GM19239 (cell line): Measurements from ENCODE around the gene SRSF3.

ENCODE experiments used
- DNase-seq: peaks from one replicate; pipeline ENCODE4 v3.0.0; 2011; ENCODE audit warnings: low spot score; ENCODE audit not compliant: insufficient read length
- FAIRE-seq: peaks from 2 replicates; lab custom pipeline; 2011; peaks lifted over from hg19 to GRCh38; lab: Jason Lieb, UNC

Gene SRSF3

DNA sequence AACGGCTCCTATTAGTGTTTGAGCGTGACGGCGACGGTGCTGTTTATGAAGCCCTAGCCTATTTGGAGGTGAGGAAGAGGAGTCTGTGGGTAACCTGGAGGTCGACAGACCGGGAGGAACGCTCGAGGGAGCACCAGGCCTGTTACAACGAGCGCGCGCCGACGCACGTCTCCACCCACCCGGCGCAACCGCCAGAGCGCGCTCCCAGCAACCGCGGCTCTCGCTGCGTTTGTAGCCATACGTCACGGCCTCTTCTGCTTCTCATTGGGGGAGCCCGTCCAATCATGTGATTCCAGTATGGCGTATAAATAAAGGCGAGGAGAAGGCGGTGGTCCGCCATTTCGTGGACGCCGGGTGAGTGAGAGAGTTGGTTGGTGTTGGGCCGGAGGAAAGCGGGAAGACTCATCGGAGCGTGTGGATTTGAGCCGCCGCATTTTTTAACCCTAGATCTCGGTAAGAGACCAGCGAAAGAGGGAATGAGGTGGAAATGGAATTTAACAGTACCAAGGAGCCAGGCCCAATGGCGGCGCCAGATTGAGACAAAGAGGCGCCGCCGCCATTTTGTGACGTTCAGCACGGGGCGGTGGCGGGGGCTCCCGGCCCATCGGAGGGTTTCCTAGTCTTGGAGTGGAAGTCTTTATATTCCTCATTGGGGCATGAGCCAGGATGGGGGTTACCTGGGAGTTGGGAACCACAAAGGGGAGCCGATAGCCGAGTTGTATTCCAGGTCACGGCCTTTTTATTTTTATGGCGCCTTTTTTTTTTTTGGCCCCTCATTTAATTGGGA lies at the start of gene SRSF3:
Gene SRSF3 (plus strand): TSS at position 334 of the 787 bp plus-strand sequence. CDS start 2,401 bp downstream, outside the sequence.
- peak; percentile 94 for FAIRE-seq

DNA sequence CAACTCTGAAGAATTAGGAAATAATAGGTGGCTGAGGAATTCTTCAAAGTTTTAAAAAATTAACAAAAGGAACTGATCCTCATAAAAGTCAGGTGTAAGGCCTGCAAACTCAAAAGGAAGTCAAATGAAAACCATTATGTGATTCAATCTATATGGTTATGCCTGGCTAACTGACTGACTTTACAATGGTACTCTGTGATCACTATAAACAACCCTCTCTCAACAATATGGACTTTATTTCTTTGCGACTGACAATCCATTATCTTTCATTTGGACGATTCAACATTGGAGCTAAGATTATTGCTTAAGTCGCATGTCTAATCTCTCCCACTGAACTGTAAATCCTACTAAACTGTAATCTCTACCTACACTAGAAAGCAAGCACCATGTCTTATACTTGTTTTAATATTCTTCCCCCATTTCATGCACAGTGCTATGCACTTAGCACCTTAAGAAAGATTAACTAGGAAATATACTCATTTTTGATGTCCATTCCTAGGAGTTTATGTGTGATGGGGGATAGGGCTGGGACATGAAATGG lies 48.3 kb upstream of the SRSF3 start:
- DNase-seq (no peak), FAIRE-seq (peak; percentile 51)

More for the DNA sequence above, at the start of gene SRSF3:
- peak; percentile 68 for DNase-seq

DNA sequence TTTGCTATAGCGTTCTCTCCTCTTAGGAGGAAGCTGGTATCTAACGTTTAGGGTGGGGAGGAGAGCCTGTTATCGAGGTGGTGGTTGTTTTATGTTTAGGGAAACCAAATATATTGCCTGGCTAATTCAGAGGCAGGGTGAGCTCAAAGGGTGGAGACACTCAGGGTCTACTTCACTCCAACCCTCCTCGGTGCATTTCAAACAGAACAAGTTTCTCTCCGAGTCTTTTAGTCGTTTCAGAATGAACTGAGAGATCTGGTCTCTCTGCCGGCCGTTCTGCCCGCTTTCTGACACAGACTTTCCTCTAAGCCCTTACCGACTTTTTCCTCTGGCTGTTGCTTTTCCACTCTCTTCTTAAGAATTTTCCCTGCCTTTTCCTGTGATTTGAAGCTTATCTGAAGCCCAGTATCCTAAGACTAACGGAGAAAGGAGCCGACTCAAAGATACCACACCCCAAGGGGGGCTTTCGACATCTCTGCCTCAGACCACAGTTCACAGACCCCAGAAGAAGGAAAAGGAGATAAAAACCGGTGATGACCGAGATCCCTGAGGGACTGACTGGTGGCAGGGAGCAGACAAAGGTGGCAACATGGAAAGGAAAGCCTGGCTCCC lies 47.7 kb upstream of the SRSF3 start:
- DNase-seq: no peak

DNA sequence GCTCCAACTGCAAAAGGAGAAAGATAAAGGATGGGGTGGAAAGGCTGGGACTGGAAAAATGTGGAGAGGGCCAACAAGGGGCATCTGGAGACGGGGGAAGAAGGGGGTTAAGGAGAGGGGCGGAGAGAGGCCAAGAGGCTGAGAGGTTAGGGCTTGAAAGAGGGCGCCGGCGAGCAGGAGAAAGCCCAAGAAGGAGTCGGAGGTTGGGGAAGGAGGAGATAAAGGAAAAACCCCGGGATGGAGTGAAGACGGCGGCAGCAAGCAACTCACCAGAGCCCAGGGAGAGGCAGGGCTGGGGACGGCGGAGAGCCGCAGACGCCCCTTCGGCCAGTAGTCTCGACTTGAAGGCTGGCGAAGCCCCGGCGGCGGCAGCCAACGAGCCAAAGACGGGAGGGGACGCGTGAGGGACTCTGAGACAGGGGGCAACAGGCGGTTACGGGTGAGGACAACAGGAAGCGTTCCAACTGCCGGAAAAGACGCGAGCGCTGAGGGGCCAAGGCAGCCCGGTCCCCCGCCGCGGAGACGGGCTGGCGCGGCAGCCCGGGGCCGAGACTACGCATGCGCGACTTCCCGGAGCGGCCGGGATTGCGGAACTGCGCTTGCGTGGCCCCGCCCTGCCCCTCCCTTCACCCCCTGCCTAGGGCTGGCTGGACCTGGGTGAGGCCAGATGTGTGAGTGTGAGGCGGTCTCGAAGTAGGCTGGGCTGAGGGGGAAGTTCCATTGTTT lies 47.1 kb upstream of the SRSF3 start, which contains the start of gene STK38:
Gene STK38 (minus strand): TSS at position 560 of the 726 bp plus-strand sequence. CDS start 7,277 bp downstream, outside the sequence.
- DNase-seq: peak; percentile 86
- FAIRE-seq: peak; percentile 98

More for the DNA sequence above, 47.7 kb upstream of the SRSF3 start:
- peak; percentile 80 for FAIRE-seq

DNA sequence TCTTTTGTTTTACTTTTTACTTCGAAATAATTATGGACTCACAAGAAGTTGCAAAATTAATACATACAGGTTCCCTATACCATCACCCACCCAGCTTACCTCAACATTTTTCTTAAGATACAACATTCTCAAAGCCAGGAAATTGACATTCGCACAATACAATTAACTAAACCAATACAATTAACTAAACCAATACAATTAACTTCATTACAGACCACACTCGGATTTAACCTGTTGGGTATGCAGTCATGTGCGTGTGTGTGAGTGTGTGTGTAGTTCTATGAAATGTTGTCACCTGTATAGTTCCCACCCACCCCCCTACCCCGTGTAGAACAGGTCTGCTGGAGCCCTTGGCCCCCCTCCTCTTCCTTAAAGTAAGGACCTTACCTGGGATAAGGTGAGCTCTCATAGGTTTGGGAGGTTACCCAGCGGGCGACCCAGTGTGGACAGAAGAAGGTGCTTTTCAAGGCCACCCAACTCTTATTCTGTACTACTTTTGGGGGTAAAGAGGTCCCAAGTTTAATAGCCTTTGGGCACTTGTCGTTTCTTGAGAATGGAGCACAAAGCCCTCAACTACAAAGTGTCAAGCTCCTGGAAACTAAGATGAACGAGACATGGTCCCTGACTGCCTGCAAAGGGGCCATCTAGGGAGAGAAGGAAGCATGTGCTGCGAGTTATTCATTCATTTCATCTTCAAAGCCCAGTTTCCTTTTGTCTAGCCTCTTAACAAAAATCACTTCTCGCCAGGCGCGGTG lies 46.3 kb upstream of the SRSF3 start:
- FAIRE-seq: peak; percentile 11
- no peak for DNase-seq

DNA sequence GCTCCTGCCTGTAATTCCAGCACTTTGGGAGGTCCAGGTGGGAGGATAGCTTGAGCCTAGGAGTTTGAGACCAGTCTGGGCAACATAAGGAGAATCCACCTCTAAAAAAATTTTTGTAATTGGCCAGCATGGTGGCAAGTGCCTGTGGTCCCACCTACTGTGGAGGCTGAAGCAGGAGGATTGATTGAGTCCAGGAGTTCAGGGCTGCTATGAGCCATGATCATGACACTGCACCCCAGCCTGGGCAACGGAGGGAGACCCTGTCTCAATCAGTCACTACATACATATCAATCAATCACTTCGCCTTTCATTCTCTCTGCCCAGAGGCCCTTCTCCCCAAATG lies 45.8 kb upstream of the SRSF3 start:
- FAIRE-seq (no peak), DNase-seq (no peak)

DNA sequence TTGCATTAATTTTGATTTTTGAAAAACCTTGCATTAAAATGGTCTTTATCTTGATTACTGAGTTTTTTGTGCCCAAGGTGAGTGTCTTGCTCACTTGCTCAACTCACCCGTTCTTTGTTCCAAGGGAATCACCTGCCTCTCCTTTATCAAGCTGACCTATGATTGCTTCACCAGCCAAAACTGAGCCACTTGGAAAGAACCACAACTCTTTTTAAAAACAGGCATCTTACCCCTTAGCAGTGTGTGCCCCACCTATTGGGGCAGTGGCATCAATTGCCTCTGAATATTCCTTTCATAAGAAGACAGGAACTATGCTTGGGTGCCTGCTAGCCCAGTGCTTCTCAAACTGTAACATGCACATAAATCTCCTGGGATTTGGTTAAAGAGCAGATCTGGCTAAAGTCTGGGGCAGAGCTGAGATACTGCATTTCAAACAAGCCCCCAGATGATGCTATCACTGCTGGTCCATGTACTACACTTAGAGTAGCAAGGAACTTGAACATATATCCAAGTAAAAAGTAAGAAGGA lies 43.6 kb upstream of the SRSF3 start:
- DNase-seq (no peak), FAIRE-seq (no peak)

DNA sequence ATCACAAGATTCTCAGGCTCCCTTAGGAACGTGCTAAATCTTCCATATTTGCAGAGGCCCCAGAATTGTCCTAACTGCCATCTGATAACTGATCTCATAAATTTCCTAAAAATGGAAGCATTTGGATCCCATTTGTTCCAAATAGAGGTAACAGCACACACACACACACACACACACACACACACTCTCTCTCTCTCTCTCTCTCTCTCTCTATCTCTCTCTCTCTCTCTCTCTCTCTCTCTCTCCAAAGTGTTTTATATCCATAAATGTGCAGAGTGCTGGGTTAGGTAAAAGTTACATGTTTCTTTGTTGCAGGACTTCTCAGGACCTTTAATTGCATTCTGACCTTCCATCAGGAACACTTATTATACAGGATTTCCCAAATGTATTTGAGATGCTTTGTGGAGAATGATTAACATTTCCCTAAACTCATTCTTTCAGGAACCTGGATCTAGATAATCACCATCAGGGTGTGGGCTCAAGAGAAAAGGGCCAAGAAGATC lies 38.4 kb upstream of the SRSF3 start:
- DNase-seq: no peak
- no peak for FAIRE-seq

DNA sequence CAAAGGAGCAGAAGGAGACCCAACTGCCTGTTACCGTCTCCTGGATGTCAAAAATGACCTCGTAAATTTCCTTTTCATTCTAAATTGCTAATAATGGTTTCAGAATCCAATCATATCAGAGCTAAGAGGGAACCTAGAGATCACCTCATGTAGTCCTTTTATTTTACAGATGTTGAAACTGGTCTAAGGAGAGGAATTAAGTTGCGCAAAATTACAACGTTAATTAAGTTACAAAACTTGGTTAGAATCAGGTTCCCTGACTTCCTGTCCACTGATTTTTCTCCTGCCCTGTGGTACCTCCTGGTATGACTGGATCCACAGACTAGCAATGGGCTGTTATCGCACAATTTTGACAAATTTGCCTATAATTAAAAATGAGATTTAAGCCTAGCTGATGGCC lies 37.9 kb upstream of the SRSF3 start:
- FAIRE-seq (no peak), DNase-seq (no peak)

DNA sequence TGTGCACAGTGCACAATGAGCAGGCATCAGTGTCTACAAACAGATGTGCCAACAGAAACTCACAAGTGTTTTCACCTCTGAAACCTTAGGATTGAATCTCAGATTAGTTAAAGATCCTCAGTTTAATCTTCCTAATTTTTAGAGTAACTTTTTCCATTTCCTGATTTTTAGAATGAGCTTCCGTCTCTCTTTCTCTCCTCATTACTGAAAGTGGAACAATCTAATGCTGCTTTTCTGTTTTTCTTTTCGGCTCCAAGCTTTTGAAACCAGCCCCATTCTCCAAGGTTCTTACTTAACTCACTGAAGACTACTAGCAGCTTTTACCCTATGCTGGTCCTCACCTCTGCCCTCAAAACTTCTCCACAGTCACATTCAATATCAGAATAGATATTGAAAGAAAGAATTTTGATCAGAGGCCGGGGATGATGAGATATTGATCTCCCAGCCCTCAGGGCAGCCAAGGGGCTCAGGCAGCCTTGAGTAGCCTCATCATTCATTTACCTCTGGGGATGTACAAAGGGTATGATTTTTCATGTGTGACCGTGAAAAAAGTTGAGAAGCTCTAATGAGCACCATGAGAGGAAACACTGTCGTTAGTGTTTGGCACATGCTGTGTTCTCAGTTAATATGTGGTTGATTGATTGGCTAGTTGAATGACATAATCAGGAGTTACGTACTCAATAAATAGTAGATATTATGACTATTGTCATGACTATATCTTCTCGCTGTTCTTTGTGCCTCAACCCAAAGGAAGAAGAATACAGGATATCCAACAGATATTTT lies 35.0 kb upstream of the SRSF3 start:
- DNase-seq: no peak
- peak; percentile 14 for FAIRE-seq

DNA sequence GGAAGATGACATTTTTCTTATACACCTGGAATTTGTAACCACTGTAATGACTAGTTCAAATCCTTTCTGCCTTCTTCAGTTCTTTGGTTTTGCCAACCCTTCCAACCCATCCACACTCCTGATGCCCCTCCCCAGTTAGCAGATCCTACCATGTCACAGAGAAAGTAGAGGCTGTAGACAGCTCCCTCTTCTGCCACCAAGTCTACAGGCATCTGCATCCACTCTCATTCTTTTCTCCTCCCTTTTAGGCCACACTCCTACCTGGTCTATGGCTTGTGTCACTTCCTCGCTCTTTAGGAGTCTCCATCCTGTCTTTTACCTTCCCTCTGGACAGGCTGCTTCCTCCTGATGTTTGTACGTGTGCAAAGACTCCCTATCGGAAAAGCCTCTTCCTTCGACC lies 33.3 kb upstream of the SRSF3 start:
- no peak for FAIRE-seq
- no peak for DNase-seq

DNA sequence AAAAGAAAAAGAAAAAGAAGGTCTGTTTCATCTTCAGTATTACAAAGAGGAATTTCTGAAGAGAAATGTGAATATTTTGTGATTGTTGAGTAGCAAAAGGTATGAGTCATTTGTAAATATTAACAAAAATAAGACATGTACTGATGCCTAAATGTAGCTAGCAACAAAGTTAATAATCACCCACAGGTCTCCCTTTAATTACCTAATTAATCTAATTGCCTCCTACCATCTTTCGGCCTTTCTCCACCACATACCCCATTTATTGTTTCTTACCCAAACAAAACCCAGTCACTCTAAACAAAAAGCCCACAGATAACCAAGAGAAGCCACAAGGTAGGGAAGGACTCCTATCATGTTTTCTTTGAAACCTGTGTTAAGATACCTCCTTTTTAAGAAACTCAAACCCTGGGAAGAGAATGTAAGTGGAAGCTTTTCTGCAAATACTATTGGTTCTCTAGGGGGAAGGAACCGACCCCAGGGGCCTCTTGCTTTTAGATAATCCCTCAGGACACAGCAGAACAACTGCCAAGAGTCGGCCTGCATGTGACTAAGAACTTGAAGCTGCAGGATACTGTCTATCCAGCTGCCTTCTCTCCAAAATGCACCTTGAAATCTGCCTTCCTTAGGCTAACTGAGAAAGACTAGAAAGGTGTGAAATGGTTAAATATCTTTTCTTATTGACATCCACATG lies 30.8 kb upstream of the SRSF3 start:
- DNase-seq (no peak), FAIRE-seq (no peak)

DNA sequence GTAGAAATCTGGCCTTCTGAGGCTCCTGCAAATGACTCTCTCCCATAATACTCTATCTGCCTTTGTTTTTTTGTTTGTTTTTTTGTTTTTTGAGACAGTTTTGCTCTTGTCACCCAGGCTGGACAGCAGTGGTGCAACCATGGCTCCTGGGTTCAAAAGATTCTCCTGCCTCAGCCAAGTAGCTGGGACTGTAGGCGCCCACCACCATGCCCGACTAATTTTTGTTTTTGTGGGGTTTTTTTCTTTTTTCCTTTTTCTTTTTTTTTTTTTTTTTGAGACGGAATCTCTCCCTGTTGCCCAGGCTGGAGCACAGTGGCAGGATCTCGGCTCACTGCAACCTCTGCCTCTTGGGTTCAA lies 30.3 kb upstream of the SRSF3 start:
- FAIRE-seq (no peak), DNase-seq (no peak)

DNA sequence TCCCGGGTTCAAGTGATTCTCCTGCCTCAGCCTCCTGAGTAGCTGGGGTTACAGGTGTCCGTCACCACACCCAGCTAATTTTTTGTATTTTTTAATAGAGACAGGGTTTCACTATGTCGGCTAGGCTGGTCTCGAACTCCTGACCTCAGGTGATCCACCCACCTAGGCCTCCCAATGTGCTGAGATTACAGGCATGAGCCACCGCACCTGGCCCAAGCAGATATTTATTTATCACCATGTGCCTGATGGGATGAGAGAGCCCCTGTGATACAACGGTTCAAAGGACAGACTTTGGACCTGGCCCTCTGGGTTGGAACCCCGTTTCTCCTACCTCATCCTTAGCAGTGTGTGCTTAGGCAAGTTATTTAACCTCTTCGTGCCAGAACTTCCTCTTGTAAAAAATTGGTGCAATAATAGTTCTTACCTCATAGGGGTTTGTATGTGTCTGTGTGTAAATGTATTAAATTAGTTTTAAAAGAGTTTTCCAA lies 27.7 kb upstream of the SRSF3 start:
- FAIRE-seq: no peak

DNA sequence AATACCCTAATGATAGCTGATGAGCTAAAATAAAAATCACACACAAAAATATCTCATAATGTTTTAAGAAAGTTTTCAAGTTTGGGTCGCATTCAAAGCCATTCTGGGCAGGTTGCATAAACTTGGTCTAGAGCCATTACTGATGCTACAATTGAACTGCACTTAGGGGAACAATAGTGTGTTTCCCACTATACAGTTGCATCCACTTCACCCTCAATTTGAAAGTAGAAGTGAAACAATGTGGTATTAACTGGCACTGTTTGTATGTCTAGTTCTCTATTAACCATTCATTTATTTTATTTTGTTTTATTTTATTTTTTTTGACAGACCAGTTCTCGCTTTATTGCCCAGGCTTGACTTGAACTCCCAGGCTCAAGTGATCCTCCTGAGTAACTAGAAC lies 23.9 kb upstream of the SRSF3 start:
- FAIRE-seq (no peak), DNase-seq (no peak)

More for the DNA sequence above, 27.7 kb upstream of the SRSF3 start:
- DNase-seq: no peak

DNA sequence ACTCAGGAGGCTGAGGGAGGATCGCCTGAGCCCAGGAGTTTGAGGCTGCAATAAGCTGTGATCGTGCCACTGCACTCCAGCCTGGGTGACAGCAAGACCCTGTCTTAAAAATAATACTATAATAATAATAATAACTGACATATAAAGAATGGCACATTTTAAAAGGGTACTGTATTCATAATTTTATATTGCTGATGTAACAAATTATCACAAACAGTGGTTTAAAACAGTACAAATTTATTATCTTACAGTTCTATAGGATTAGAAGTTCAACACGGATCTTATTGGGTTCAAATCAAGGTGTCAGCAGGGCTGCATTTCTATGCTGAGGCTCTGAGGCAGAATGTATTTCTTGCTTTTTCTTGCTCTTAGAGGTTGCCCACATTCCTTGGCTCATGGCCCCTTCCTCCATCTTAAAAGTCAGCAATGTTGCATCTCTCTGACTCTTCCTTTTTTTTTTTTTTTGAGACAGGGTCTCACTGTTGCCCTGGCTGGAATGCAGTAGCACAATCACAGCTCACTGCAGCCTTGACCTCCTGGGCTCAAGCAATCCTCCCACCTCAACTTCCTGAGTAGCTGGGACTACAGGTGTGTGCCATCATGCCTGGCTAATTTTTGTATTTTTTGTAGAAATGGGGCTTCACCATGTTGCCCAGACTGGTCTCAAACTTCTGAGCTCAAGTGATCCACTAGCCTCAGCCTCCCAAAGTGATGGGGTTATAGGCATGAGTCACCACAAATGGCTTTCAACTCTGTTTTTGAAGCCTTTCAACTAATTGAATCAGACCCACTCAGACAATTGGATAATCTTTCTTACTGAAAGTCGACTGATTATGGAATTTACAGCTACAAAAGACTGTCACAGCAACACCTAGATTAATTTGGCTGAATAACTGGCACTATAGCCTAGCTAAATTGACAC lies 22.8 kb upstream of the SRSF3 start:
- FAIRE-seq (no peak), DNase-seq (no peak)
